Glutamatergic neuron (in vitro differentiated cells): ENCODE results near the gene TPM3. TPM values are rescaled to one million over a fixed set of nuclear protein-coding genes. Genes with fewer than 3 reads are reported as not detected.
"Not testable (repeated sequence)": the region's sequence is repeated elsewhere in the genome, so short reads cannot be mapped to it uniquely, and the experiment has no call there.

Experiments used
- DNase-seq: peaks from one replicate; pipeline ENCODE4 v3.0.0; 2022
- H3K27ac Mint-ChIP-seq: one replicate; pipeline ENCODE4 v1.8.0; 2020; ENCODE audit warnings: mild to moderate bottlenecking, mixed read lengths, inconsistent platforms; ENCODE audit not compliant: unreplicated experiment
- H3K27me3 Mint-ChIP-seq: one replicate; pipeline ENCODE4 v1.8.0; 2020; ENCODE audit warnings: mild to moderate bottlenecking, moderate library complexity, mixed read lengths, inconsistent platforms; ENCODE audit not compliant: unreplicated experiment
- H3K36me3 Mint-ChIP-seq: one replicate; pipeline ENCODE4 v1.8.0; 2020; ENCODE audit warnings: mild to moderate bottlenecking, mixed read lengths, inconsistent platforms; ENCODE audit not compliant: unreplicated experiment
- H3K4me1 Mint-ChIP-seq: one replicate; pipeline ENCODE4 v1.8.0; 2020; ENCODE audit warnings: mild to moderate bottlenecking, low read depth, mixed read lengths, inconsistent platforms; ENCODE audit not compliant: unreplicated experiment
- H3K4me3 Mint-ChIP-seq: one replicate; pipeline ENCODE4 v1.8.0; 2020; ENCODE audit warnings: mild to moderate bottlenecking, mixed read lengths, inconsistent platforms; ENCODE audit not compliant: unreplicated experiment
- H3K9me3 Mint-ChIP-seq: one replicate; pipeline ENCODE4 v1.8.0; 2020; ENCODE audit warnings: mild to moderate bottlenecking, moderate library complexity, mixed read lengths, inconsistent platforms; ENCODE audit not compliant: unreplicated experiment
- total RNA-seq: library from RNA; stranded (reverse); fragmentation: NEBNext Ultra II Directional; extraction: Animal tissue kit (Norgen Biotek cat#: 25700); gene quantifications from one replicate; pipeline ENCODE4 v1.2.1, GENCODE V29; 2021; ENCODE audit not compliant: unreplicated experiment
- TF ChIP-seq, protein P1 (sequence below): fragments of 200-600 bp; sonication (generic); IDR thresholded peaks from one replicate; pipeline ENCODE4 v1.5.0; 2021; ENCODE audit not compliant: partially characterized antibody, unreplicated experiment

TPM3 gene
- total RNA-seq, 1 donor from 2014 or later, result 392 TPM

DNA sequence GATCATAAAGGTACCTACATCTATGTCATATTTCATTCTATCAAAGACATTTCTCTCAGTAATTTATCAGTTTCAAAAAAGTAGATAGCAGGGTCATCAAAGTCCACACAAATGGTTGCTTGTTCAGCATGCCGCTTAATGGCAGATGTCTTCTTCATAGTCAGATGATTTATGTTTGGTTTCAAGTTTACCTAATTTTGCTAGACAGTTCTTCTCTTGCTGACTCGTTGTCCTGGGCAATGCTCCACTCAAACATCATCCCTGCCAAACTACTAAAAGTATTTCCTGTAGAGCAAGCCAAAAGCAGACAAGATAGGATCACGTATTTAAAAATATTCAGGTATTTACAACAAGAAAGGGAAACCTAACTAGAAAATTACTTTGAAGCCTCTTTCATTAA lies 50.7 kb downstream of the TPM3 start:
- no peak for DNase-seq
- H3K4me1 Mint-ChIP-seq, result no peaks in the 10 kb centered on the region
- no peak overlapping the region for H3K4me3 Mint-ChIP-seq
- no peaks in the 10 kb centered on the region for H3K9me3 Mint-ChIP-seq
- no peaks in the 10 kb centered on the region for H3K27me3 Mint-ChIP-seq
- H3K27ac Mint-ChIP-seq, result no peak overlapping the region
- TF ChIP-seq, protein P1, sequence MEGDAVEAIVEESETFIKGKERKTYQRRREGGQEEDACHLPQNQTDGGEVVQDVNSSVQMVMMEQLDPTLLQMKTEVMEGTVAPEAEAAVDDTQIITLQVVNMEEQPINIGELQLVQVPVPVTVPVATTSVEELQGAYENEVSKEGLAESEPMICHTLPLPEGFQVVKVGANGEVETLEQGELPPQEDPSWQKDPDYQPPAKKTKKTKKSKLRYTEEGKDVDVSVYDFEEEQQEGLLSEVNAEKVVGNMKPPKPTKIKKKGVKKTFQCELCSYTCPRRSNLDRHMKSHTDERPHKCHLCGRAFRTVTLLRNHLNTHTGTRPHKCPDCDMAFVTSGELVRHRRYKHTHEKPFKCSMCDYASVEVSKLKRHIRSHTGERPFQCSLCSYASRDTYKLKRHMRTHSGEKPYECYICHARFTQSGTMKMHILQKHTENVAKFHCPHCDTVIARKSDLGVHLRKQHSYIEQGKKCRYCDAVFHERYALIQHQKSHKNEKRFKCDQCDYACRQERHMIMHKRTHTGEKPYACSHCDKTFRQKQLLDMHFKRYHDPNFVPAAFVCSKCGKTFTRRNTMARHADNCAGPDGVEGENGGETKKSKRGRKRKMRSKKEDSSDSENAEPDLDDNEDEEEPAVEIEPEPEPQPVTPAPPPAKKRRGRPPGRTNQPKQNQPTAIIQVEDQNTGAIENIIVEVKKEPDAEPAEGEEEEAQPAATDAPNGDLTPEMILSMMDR, result no peak
- no peaks in the 10 kb centered on the region for H3K36me3 Mint-ChIP-seq

GRCh38 chr1:154137888-154138287 lies 54.0 kb downstream of the TPM3 start:
- Mint-ChIP-seq H3K27me3 (no peaks in the 10 kb centered on the region), H3K27ac (no peak overlapping the region), H3K36me3 (no peaks in the 10 kb centered on the region), H3K9me3 (no peaks in the 10 kb centered on the region), H3K4me1 (no peaks in the 10 kb centered on the region), H3K4me3 (no peak overlapping the region)
- DNase-seq, result no peak
- TF ChIP-seq, protein P1, result no peak

DNA sequence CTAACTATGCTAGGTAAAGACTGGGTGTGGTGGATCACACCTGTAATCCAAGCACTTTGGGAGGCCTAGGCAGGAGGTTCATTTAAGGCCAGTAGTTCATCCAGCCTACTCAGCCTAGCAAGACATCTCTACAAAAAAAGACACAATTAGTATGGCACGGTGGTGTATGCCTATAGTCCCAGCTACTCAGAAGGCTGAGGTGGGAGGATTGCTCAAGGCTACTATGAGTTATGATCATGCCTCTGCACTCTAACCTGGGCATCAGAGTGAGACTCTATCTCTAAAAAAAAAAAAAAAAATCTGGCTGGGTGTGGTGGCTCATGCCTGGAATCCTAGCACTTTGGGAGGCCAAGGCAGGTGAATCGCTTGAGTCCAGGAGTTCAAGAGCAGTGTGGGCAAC lies 58.6 kb downstream of the TPM3 start:
- Mint-ChIP-seq H3K27me3 (no peaks in the 10 kb centered on the region), H3K4me1 (no peaks in the 10 kb centered on the region), H3K27ac (no peak overlapping the region), H3K9me3 (no peaks in the 10 kb centered on the region), H3K36me3 (no peaks in the 10 kb centered on the region), H3K4me3 (no peak overlapping the region)
- no peak for DNase-seq
- TF ChIP-seq, protein P1, result no peak

GRCh38 chr1:154129391-154129970 lies 62.4 kb downstream of the TPM3 start:
- H3K27ac Mint-ChIP-seq, result no peak overlapping the region
- no peaks in the 10 kb centered on the region for H3K4me1 Mint-ChIP-seq
- no peaks in the 10 kb centered on the region for H3K27me3 Mint-ChIP-seq
- H3K36me3 Mint-ChIP-seq, result no peaks in the 10 kb centered on the region
- H3K9me3 Mint-ChIP-seq, result no peaks in the 10 kb centered on the region
- DNase-seq, result no peak
- no peak overlapping the region for H3K4me3 Mint-ChIP-seq
- TF ChIP-seq, protein P1, result no peak

DNA sequence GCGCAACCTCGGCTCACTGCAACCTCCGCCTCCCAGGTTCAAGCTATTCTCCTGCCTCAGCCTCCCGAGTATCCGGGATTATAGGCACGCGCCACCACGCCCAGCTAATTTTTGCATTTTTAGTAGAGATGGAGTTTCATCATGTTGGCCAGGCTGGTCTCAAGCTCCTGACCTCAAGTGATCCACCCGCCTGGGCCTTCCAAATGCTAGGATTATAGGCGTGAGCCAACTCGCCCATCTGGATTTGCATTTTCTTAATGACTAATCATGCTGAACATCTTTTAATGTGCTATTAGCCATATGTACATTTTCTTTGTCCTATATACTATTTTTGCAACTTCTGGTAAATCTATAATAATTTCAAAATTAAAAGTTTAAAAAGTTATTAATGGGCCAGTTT lies 68.7 kb downstream of the TPM3 start:
- H3K27ac Mint-ChIP-seq, DNase-seq, H3K9me3 Mint-ChIP-seq, H3K4me3 Mint-ChIP-seq, H3K36me3 Mint-ChIP-seq, H3K27me3 Mint-ChIP-seq, H3K4me1 Mint-ChIP-seq: not testable (repeated sequence)

DNA sequence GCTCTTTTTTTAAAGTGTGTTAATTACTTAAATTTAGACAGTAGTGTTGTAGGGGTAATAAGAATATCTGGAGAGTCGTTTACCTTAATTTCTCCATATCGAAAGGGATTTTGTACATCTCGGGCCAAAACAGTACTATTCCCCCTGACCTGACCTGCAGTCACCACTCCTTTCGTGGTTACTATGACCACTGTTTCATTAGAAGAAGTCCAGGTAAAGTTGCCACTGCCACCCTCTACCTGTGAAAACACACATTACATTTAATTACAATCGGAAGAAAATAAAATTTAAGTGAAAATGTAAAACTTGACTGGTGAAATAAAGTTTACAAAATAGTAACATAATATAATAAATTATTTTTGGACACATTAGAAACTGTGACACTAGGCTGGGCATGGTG lies 74.3 kb downstream of the TPM3 start:
- Mint-ChIP-seq H3K27ac (no peak overlapping the region), H3K4me3 (no peak overlapping the region), H3K9me3 (peaks cover 3% of the 10 kb centered on the region), H3K36me3 (peaks cover 4% of the 10 kb centered on the region), H3K27me3 (peaks cover 4% of the 10 kb centered on the region), H3K4me1 (no peaks in the 10 kb centered on the region)
- TF ChIP-seq, protein P1, result no peak
- DNase-seq, result no peak
